Eye (tissue), 1 donor: ENCODE results near the gene KRTAP10-3.
"Not testable (repeated sequence)": the region's sequence is repeated elsewhere in the genome, so short reads cannot be mapped to it uniquely, and the experiment has no call there.

ENCODE experiments used
- DNase-seq: peaks from one replicate; pipeline ENCODE4 v3.0.0-alpha.2; 2015

Gene KRTAP10-3, protein sequence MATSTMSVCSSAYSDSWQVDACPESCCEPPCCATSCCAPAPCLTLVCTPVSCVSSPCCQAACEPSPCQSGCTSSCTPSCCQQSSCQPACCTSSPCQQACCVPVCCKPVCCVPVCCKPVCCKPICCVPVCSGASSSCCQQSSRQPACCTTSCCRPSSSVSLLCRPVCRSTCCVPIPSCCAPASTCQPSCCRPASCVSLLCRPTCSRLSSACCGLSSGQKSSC

DNA sequence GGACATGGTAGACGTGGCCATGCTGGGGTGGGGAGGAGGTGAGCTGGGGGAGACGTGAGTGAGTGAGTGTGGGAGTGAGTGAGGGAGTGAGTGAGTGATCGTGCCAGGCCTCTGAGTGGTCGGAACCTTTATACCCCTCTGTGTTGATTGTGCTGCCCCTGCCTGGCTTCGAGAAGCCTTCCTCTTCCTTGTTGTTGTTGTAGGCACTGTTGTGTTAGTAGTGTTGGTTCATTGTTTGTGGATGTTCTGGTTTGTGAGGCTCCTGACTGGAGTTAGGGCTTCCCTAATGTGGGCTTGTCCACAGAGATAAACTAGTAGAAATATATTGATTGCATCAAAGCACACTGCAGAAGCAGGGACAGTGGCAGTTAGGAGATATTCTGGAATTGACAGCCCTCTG lies at the start of gene KRTAP10-3:
Gene KRTAP10-3 (minus strand): TSS at position 101 of the 400 bp plus-strand sequence. CDS start 80 bp downstream, at position 21.
- DNase-seq: no peak

DNA sequence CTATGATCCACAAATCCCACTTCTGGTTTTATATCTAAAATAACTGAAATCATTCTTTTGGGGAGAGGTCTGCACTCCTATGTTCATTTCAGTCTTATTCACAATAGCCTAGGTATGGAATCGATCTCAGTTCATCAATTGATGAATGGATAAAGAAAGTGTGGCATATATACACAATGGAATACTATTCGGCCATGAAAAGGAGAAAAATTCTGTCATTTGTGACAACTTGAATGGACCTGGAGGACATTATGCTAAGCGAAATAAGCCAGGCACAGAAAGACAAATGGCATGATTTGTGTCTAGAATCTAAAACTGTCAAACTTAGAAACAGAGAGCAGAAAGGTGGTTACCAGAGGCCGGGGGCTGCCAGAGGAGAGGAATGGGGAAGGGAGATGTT lies 47.9 kb upstream of the KRTAP10-3 start:
- DNase-seq: no peak

DNA sequence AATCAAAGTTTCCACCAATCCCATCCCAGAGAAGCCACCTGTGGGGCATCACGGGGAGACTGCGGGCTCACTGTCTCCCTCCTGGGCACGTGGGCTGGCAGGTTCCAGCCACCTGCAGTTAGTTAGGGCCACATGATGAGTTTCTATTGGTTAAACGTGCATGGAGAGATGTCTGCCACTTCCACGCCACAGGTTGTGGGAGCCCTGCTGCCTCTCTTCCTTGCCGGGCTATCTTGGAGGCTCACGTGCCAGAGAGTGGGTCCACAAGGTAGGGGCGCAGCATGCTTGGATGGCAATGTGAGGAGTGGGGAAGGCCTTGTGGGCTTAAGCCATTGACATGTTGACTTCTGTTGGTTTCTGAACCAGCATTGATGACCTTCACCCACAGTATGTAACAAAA lies 45.3 kb upstream of the KRTAP10-3 start:
- DNase-seq: no peak

DNA sequence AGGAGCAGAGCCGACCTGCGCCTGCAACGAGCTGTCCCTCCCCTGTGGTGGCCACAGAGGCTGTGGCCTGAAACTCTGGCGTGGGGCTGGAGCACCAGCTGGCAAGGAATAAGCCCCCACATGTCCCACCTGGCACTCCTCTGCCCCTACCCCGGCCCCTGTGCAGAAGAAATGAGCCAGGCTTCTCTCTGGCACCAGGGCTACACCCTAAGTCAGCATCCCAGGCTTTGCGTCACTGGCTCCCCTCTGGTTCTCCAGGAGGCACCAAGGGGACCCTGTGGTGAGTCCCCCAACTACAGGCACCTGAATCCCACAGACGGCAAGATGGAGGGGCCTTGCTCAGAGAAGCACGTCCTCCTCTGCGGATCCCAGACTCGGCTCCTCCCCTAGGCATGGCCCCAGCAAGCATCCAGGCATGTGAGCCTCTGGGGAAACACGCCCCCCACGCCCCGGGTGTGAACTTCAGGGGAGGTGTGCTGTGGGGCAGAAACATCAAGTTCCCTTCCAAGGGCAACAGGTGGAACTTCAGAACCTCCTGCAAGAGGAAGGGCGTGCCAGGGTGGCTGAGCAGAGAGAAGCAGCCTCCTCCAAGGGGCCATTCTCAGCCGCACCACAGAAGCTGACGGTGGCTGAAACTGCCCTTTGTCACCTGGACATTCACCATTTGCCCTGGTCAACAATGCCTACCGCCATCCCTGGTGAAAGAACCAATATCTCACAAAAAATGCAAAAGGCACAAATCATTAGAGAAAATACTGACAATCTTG lies 44.7 kb upstream of the KRTAP10-3 start:
- no peak for DNase-seq

DNA sequence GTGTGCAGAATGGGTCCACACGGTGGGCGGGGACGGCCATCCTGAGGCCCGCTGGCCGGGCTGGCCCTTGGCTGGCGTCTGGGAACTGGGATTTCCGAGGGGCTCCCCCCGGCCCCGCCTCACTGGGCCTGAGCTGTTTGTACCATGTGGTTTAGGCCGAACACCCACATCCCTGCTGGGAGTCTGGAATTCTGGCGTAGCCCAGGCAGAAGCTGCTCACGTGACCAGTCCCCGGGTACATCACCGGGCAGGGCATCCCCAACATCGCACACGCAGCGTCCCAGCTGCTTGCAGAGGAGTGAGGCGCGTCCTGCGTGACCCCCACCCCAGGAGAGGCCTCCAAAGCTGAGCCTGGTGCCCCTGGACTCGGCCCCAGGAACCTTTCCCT lies 43.9 kb upstream of the KRTAP10-3 start:
- DNase-seq: no peak

DNA sequence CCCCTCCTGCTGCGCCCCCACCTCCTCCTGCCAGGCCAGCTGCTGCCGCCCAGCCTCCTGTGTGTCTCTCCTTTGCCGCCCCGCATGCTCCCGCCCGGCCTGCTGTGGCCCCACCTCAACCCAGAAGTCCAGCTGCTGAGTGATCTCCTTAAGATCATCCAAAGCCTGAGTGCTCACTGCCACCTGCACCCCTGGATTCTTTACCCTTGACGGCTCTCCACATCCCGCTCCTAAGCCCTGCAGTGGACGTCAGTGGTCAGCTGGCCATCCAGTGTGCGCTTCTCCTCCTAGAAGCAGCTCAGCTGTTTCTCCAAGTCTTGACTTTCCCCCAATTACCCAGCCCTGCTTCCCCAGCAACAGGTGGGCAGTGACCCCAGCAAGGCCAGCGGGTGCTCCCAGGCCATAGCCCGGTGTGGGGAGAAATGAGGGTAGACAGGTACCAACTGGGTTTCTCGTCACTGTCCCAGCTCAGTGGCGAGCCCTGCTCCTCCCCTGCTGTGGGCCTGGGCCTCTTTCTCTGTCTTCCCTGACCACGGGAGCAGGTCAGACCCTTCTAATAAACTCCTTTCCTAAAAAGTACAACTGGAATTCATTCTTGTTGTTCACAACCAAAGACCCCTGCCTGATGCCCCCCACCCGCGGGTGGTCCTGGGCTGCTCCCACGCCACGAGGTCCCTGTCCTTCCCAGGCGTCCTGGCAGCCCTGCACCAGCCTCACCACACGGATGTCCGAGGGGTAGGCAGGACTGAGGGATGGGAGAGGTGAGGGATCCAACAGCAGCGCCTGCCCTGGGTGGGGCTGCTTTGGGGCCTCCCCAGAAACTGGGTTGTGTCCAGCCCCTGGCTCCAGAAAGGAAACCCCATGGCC lies 43.2 kb upstream of the KRTAP10-3 start:
- DNase-seq: peak; percentile 30

DNA sequence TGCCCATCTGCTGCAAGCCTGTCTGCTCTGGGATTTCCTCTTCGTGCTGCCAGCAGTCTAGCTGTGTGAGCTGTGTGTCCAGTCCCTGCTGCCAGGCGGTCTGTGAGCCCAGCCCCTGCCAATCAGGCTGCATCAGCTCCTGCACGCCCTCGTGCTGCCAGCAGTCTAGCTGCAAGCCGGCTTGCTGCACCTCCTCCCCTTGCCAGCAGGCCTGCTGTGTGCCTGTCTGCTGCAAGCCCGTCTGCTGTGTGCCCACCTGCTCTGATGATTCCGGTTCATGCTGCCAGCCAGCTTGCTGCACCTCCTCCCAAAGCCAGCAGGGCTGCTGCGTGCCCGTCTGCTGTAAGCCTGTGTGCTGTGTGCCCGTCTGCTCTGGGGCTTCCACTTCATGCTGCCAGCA lies 42.5 kb upstream of the KRTAP10-3 start:
- DNase-seq: not testable (repeated sequence)

DNA sequence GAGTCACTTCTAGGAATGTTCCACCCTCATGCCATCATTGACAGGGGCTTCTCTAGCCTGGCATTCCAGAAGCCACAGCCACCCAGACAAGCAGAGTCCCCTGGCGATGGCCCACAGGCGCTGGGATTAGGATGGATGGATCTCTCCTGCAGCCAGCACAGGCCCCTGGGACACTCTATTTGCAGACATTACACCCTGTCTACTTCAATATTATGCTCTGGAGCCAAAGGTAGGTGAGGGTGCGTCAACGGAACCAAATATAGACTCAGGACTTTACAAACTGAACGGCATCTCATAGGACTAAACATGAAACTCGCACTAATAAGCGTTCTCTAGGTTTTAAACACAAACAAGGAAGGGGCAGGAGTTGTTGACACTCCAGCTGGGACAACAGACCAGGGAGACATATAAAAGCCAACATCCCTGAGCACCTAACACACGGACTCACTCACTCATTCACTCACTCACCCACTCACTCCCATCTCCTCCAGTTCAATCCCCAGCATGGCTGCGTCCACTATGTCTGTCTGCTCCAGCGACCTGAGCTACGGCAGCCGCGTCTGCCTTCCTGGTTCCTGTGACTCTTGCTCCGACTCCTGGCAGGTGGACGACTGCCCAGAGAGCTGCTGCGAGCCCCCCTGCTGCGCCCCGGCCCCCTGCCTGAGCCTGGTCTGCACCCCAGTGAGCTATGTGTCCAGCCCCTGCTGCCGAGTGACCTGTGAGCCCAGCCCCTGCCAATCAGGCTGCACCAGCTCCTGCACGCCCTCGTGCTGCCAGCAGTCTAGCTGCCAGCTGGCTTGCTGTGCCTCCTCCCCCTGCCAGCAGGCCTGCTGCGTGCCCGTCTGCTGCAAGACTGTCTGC lies 41.8 kb upstream of the KRTAP10-3 start, which contains the start of gene KRTAP10-7:
Gene KRTAP10-7 (plus strand): TSS at position 480 of the 861 bp plus-strand sequence. CDS start 25 bp downstream, at position 505.
- DNase-seq: not testable (repeated sequence)

DNA sequence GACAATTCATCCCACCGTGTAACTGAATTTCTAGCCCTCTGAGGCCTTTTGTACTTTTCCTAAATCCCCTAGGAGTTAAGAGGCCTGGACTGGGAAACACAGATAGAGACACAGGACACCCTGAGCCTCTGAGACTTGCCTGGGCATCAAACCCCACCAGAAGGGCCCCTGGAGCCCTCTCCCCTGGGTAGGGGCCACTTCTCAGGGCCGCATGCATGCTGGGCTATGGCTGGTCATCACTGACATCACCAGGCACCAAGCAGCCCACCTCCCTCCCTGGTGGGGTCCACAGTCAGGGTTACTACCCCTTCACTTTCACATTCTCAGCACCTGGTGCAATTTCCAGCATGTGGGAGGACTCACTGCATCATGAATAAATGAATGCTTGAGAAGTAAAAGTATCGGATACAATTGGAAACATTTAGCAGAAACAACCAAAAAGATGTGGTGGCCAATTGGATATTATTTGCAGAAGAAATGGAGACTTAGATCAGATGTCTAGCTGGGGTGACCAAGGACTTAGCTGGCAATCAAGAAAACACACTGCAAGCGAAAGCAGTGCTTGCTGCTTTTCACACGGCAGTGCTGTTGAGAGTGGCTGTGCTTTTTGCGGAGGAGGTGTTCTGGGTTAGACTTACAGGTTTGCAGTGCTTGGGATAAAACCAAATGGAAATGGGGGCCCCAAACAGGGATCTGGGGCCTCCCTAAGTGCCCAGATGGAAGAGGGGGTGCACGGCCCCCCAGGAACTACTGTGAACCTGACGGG lies 40.9 kb upstream of the KRTAP10-3 start:
- DNase-seq: no peak

DNA sequence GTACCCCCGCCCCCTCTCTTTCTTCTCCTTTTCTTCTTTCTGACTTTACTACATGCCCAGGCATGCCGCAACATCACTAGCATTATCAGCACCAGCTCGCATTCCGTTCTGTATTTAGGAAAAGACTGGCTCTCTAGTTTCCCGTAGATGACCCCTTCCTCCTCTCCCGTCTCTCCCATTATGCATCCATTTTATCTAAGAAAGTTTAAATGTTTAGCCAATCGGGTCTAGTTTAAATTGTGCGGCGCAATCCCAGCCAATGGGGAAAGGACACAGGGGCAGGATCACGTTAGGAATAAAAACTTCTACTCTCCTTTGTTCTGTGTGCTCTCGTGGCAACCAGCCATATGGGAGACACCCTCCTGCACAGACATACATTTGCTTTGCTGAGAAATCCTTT lies 39.5 kb upstream of the KRTAP10-3 start:
- DNase-seq: no peak

DNA sequence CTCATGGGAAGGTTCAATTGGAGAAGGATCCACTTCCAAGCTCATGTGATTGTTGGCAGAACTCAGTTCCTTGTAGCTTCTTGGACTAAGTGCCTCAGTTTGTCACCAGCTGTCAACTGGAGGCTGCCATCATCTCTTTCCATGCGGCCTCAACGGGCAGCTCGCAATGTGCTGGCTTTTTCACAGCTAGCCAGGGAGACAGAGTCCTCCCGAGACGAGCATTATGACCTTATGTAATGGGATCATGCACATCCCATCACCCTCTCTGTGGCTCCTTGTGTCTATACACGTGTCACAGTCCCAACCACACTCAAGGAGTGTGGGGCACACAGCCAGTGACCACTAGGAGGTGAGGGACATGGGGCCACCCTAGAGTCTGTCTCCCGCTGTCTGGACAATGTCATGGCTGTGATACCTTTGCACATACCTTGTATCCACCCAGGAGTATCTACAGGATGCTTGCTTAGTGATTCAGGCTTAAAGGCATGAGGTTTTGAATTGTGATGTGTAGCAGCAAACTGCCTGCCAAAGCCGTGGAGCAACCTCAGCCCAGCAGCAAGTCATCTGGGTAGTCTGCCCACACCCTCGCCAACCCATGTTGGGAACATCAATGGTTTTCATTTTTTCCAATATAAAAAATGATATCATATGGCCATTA lies 37.6 kb upstream of the KRTAP10-3 start:
- DNase-seq: no peak

DNA sequence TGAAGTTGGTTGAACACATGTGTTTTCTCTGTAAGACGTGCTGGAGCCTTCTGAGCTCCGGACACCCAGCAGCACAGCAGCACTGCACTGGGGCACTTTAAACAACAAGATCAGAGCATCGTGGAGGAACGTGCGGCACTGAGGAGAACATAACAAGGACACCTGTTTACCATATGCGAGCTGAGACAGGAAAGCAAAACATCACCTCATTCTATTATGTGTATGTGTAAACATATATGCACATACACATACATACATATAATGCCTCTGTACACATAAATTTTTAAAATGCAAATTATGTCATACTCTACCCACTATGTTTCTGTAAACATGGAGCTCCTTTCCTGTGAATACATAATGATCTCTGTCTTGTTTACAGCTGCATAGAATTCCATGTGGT lies 36.9 kb upstream of the KRTAP10-3 start:
- no peak for DNase-seq

DNA sequence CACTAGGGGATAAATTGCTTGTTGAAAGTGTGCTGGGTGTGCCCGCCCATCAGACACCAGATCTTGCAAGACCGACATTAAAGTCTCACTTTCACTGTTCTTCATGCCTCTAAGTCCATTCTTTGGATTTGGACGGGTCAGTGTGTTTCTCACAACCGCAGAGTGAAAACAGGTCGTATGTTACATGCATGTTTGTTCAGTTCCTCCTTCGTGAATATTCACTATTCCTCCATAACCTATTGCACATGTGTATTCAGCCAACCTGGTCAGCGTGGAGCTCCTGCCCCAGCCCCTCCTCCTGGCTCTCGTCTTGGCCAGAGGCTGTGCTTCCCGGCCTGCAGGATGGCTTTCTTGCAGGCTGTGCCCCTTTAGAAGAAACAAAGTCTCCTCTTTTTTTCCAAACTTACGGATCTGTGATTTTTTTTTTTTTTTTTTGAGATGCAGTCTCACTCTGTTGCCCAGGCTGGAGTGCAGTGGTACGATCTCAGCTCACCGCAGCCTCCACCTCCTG lies 35.9 kb upstream of the KRTAP10-3 start:
- no peak for DNase-seq

DNA sequence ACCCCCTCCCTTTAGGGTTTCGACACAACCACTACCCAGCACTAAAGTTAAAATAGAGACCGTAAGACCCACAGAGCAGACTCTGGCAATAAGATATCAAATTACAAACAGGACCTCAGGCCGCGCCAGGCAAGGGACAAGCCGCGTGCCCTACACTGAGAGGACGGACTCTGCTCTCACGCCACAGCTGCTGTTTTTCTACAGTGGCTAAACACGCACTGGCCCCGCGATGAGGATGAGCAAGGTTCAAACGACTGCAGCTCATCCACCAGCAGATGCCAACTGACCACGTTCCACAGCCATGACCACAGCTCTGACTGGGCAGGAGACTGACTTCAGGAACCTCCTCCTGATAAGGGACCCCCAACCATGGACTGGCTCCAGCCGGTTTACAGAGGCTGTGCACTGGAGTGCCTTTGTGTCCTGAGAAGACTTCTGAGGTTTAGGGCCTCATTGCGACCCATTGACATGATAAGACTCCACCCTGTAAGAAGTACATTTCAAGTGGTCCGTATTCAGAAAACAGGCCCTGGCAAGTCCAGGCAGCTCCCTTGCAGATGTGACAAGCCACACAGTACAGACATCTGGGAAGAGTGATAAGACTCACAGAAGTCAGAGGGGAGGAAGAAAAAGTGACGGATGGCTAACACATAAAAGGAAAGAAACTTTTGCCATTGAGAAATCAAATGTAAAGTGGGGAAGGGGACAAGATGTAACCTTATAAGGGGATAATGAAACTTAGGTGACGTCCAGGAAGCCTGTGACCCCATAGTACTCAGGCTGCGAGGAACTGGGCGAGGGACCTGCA lies 35.2 kb upstream of the KRTAP10-3 start:
- no peak for DNase-seq

DNA sequence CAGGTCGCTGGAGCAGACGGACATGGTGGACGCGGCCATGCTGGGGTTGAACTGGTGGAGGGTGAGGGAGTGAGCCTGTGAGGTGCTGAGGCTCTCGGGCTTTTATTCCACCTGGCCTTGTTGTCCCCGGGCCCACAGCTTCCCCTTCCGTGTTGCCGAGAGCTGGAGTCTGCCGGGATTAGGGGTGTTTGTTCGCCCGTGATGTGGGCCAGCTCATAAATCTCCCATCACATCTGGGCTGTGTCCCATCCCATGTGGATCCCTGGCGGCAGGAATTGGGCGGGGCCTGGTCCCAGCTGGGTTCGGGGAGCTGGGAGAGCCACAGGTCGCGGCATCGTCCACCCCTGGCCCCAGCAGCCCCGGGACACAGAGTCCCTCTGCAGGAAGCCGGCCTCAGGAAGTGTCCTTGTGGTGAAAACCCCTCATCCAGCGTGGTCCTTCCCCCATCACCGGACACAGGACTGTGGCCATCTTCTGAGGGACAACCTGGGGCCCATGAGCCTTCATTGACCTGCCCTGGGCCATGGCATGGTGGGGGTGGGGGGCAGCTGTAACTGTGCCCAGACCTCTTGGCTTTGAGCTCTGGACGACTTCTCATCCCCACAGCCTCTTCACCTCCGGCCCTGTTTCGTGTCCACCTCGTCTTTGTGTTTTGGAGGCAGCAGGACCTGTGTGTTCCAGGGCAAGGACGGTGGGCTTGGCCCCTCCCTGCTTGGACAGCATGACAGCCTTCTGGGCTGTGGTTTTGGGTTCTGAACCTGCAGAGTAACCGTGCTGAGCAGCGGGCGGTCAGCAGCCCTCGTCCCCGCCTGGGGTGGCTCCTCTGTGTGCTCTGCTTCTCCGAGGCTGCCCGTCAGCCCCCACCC lies 34.1 kb upstream of the KRTAP10-3 start, which contains the start of gene KRTAP10-6:
Gene KRTAP10-6 (minus strand): TSS at position 60 of the 866 bp plus-strand sequence. CDS start 21 bp downstream, at position 39.
- no peak for DNase-seq

DNA sequence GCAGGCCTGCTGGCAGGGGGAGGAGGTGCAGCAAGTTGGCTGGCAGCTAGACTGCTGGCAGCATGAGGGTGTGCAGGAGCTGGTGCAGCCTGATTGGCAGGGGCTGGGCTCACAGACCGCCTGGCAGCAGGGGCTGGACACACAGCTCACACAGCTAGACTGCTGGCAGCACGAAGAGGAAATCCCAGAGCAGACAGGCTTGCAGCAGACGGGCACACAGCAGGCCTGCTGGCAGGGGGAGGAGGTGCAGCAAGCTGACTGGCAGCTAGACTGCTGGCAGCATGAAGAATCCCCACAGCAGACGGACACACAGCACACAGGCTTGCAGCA lies 33.2 kb upstream of the KRTAP10-3 start:
- DNase-seq: not testable (repeated sequence)

DNA sequence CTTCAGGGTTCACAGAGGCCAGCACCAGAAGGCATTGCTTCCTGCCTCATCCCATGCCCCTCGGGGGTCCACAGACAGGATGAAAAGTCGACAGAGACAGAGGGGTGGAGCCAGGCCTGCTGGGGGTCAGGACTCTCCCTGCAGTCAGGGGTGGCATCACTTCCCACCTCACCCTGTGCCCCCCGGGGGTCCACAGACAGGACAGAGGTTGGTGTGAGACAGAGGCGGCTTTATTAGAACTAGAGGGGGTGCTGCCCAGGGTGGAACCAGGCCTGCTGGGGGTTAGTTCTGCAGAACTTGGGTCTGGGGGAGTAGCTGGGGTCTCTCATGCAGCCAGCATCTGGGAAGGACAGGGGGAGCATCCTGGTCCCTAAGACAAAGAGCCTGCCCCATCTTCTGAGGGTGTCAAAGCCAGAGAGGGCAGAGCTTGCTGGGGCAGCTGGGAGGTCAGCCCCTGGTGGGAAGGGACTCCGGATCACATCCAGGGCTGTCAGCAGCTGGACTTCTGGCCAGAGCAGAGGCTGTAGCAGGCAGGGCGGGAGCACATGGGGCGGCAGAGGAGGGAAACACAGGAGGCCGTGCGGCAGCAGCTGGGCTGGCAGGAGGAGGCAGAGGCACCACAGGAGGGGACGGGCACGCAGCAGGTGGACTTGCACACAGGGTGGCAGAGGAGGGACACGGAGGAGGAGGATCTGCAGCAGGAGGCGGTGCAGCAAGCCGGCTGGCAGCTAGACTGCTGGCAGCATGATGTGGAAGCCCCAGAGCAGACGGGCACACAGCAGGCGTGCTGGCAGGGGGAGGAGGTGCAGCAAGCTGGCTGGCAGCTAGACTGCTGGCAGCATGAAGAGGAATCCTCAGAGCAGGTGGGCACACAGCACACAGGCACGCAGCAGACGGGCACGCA lies 32.6 kb upstream of the KRTAP10-3 start:
- DNase-seq: not testable (repeated sequence)

DNA sequence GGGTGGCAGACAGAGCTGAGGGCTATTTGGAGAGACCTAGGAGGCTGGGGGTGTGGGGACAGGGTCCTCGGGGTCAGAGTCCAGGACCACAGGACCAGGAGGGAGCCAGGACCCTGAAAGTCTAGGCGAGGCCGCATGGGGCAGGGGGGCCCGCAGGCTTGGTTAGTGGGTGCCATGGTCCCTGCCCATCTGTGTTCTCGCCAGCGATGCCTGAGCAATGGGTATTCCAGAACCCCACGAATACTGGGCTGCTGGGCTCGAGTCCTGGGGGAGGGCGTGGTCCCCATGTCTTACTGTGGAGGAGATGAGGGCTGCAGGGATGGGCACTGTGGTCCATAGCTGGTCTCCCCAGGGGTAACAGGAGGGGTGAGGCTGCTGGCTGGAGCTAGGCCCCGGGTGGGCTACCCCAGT lies 31.7 kb upstream of the KRTAP10-3 start:
- no peak for DNase-seq
